ENCODE measurements around the gene NEK7. TPM values are rescaled to one million over a fixed set of nuclear protein-coding genes. Genes with fewer than 3 reads are reported as not detected.

Gene NEK7
- total RNA-seq, 1 donor from 2014 or later = 40.3 TPM

DNA sequence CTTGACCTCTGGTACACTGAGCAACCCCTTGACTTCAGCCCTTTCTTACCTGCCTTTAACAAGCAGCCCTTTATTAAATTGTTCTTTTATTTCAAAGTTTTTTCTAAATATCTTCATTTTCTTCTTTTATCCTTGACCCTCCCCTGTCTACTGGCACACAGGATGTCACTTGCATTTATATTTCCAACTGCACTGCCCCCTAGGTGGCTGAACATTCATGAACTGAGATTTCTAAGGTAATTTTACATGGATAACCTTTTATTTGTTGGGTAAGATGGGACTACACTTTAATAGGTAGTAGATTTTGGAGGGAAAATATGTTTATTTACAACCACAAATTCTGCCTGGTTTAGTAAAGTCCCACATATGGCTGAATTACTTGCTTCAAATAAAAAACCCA is 193.7 kb downstream of the NEK7 start:
- Histone ChIP-seq H3K27me3 (ENCODE audit: control insufficient read depth, insufficient read depth, low read length) (no peaks in the 10 kb centered on the region), H3K4me3 (ENCODE audit: low read depth, low read length) (no peak overlapping the region), H3K36me3 (ENCODE audit: control insufficient read depth, insufficient read depth, low read length) (no peaks in the 10 kb centered on the region)
- DNase-seq (ENCODE audit: low read depth) (no peak), FAIRE-seq (no peak)
- TF ChIP-seq CTCF (IDR thresholded peaks at IDR 0.05; ENCODE audit: insufficient read depth, low read length, severe bottlenecking) = no peak

GRCh38 chr1:198352975-198353695 is 196.3 kb downstream of the NEK7 start:
- FAIRE-seq = no peak
- H3K4me3 ChIP-seq (ENCODE audit: low read depth, low read length) = no peak overlapping the region
- no peaks in the 10 kb centered on the region for H3K36me3 ChIP-seq (ENCODE audit: control insufficient read depth, insufficient read depth, low read length)
- no peak for DNase-seq (ENCODE audit: low read depth)
- no peaks in the 10 kb centered on the region for H3K27me3 ChIP-seq (ENCODE audit: control insufficient read depth, insufficient read depth, low read length)
- no peak for TF ChIP-seq CTCF (IDR thresholded peaks at IDR 0.05; ENCODE audit: insufficient read depth, low read length, severe bottlenecking)

GRCh38 chr1:198357937-198358336 is 201.1 kb downstream of the NEK7 start:
- Histone ChIP-seq H3K36me3 (ENCODE audit: control insufficient read depth, insufficient read depth, low read length) (no peaks in the 10 kb centered on the region), H3K27me3 (ENCODE audit: control insufficient read depth, insufficient read depth, low read length) (no peaks in the 10 kb centered on the region), H3K4me3 (ENCODE audit: low read depth, low read length) (no peak overlapping the region)
- no peak for TF ChIP-seq CTCF (IDR thresholded peaks at IDR 0.05; ENCODE audit: insufficient read depth, low read length, severe bottlenecking)
- DNase-seq (ENCODE audit: low read depth) = no peak
- FAIRE-seq = no peak

- H3K27me3 ChIP-seq (ENCODE audit: control insufficient read depth, insufficient read depth, low read length) = no peaks in the 10 kb centered on the region
- no peak for FAIRE-seq
- peak; percentile 20 for TF ChIP-seq CTCF (IDR thresholded peaks at IDR 0.05; ENCODE audit: insufficient read depth, low read length, severe bottlenecking)
- DNase-seq (ENCODE audit: low read depth) = peak; percentile 23
- no peaks in the 10 kb centered on the region for H3K36me3 ChIP-seq (ENCODE audit: control insufficient read depth, insufficient read depth, low read length)
- no peak overlapping the region for H3K4me3 ChIP-seq (ENCODE audit: low read depth, low read length)
Observed at GRCh38 chr1:198359024-198359653, 202.3 kb downstream of the NEK7 start.

GRCh38 chr1:198360208-198360729 is 203.5 kb downstream of the NEK7 start:
- no peak for TF ChIP-seq CTCF (IDR thresholded peaks at IDR 0.05; ENCODE audit: insufficient read depth, low read length, severe bottlenecking)
- Histone ChIP-seq H3K27me3 (ENCODE audit: control insufficient read depth, insufficient read depth, low read length) (no peaks in the 10 kb centered on the region), H3K36me3 (ENCODE audit: control insufficient read depth, insufficient read depth, low read length) (no peaks in the 10 kb centered on the region), H3K4me3 (ENCODE audit: low read depth, low read length) (no peak overlapping the region)
- DNase-seq (ENCODE audit: low read depth) (no peak), FAIRE-seq (no peak)
